ENCODE measurements around the gene PCSK1N.
"Not testable (repeated sequence)": the region's sequence is repeated elsewhere in the genome, so short reads cannot be mapped to it uniquely, and the experiment has no call there.

Gene PCSK1N

DNA sequence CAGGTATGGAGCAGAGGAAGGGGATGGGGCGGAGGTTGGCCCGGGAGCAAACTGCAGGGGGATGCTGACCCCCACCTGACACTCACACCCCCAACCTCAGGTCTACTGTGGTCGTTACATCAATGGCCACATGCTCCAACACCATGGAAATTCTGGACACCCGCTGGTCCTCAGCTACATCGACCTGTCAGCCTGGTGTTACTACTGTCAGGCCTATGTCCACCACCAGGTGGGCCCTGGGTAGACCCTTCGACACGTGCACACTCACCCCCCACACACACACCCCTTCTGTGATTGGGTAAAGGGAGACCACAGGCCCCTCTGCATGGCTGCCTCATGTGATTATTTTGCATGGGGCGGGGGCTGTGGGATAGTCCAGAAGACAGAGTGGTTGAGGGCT, 11.3 kb downstream of the PCSK1N start:
- no peak for TF ChIP-seq CTCF (IDR thresholded peaks at IDR 0.05; ENCODE audit: low read depth, low read length)
- no peak overlapping the region for H3K27ac ChIP-seq
- no peaks in the 10 kb centered on the region for H3K9me3 ChIP-seq (ENCODE audit: severe bottlenecking)
- DNase-seq = no peak
- H3K36me3 ChIP-seq = no peaks in the 10 kb centered on the region; the same call in 1 of the 2 replicates
- H3K27me3 ChIP-seq (ENCODE audit: insufficient read depth, low read depth, severe bottlenecking) = peaks cover 19% of the 10 kb centered on the region
- H3K4me3 ChIP-seq (ENCODE audit: low read depth, low read length) = no peak overlapping the region

DNA sequence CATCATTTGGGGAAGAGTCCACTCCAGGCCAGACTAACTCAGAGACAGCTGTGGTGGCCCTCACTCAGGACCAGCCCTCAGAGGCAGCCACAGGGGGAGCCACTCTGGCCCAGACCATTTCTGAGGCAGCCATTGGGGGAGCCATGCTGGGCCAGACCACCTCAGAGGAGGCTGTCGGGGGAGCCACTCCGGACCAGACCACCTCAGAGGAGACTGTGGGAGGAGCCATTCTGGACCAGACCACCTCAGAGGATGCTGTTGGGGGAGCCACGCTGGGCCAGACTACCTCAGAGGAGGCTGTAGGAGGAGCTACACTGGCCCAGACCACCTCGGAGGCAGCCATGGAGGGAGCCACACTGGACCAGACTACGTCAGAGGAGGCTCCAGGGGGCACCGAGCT, 12.4 kb downstream of the PCSK1N start:
- no peak for TF ChIP-seq CTCF (IDR thresholded peaks at IDR 0.05; ENCODE audit: low read depth, low read length)
- no peaks in the 10 kb centered on the region; the same call in 1 of the 2 replicates for H3K36me3 ChIP-seq
- no peaks in the 10 kb centered on the region for H3K9me3 ChIP-seq (ENCODE audit: severe bottlenecking)
- H3K27ac ChIP-seq = no peak overlapping the region
- peaks cover 16% of the 10 kb centered on the region for H3K27me3 ChIP-seq (ENCODE audit: insufficient read depth, low read depth, severe bottlenecking)
- H3K4me3 ChIP-seq (ENCODE audit: low read depth, low read length) = no peak overlapping the region
- DNase-seq = no peak

DNA sequence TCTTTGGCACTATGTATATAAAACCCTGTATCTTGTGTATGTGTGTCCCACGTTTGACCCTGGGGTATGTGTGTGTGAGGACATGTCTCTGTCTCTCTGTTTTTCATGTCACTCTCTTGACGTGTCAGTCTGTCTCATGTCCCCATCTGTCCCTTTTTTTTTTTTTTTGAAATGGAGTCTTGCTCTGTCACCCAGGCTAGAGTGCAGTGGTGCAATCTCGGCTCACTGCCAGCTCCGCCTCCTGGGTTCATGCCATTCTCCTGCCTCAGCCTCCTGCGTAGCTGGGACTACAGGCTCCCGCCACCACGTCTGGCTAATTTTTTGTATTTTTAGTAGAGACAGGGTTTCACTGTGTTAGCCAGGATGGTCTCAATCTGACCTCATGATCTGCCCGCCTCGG, 16.0 kb downstream of the PCSK1N start:
- DNase-seq; H3K4me3 ChIP-seq (ENCODE audit: low read depth, low read length); H3K27ac ChIP-seq; H3K36me3 ChIP-seq; H3K9me3 ChIP-seq (ENCODE audit: severe bottlenecking): not testable (repeated sequence)
- H3K27me3 ChIP-seq (ENCODE audit: insufficient read depth, low read depth, severe bottlenecking) = peaks cover 11% of the 10 kb centered on the region

DNA sequence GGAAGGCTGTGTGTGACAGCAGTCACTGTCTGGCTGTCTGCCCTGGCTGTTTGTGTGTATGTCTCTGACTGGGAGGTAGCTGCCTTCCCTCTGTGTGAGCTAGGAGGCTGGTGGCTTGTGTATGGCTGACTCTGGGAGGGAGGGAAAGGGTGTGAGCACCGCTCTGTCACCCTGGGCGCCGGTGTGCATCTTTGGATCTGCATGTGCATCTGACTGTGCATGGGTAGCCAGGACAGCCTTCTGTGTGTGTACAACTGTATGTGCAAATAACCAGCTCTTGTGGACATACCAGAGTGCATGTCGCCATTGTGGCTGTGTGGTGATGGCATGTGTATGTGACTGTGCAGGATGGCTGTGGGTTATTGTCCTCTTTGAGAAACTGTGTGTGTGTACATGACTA, 16.5 kb downstream of the PCSK1N start:
- no peak for DNase-seq
- no peak overlapping the region for H3K27ac ChIP-seq
- peaks cover 11% of the 10 kb centered on the region for H3K27me3 ChIP-seq (ENCODE audit: insufficient read depth, low read depth, severe bottlenecking)
- no peak overlapping the region for H3K4me3 ChIP-seq (ENCODE audit: low read depth, low read length)
- H3K9me3 ChIP-seq (ENCODE audit: severe bottlenecking) = no peaks in the 10 kb centered on the region
- TF ChIP-seq CTCF (IDR thresholded peaks at IDR 0.05; ENCODE audit: low read depth, low read length) = no peak
- H3K36me3 ChIP-seq = no peaks in the 10 kb centered on the region

- H3K36me3 ChIP-seq = no peaks in the 10 kb centered on the region
- H3K9me3 ChIP-seq (ENCODE audit: severe bottlenecking) = no peaks in the 10 kb centered on the region
- DNase-seq = no peak
- no peak overlapping the region for H3K27ac ChIP-seq
- no peak for TF ChIP-seq CTCF (IDR thresholded peaks at IDR 0.05; ENCODE audit: low read depth, low read length)
- H3K27me3 ChIP-seq (ENCODE audit: insufficient read depth, low read depth, severe bottlenecking) = peaks cover 11% of the 10 kb centered on the region
- no peak overlapping the region for H3K4me3 ChIP-seq (ENCODE audit: low read depth, low read length)
Measured at GRCh38 chrX:48818098-48818497, 17.3 kb downstream of the PCSK1N start.

- DNase-seq = peak; percentile 64
- H3K27me3 ChIP-seq (ENCODE audit: insufficient read depth, low read depth, severe bottlenecking) = peaks cover 11% of the 10 kb centered on the region
- no peak overlapping the region for H3K27ac ChIP-seq
- H3K4me3 ChIP-seq (ENCODE audit: low read depth, low read length) = no peak overlapping the region
- TF ChIP-seq CTCF (IDR thresholded peaks at IDR 0.05; ENCODE audit: low read depth, low read length) = peak; percentile 27; the same call in 1 of the 2 replicates
- H3K36me3 ChIP-seq = no peaks in the 10 kb centered on the region
- H3K9me3 ChIP-seq (ENCODE audit: severe bottlenecking) = no peaks in the 10 kb centered on the region
Measured at GRCh38 chrX:48816014-48816810, 19.2 kb downstream of the PCSK1N start.
